Activated naive CD8-positive, alpha-beta T cell treated with anti-CD3 and anti-CD28 coated beads for 36 hours (primary cell): ENCODE results near the gene PASD1. TPM values are rescaled to one million over a fixed set of nuclear protein-coding genes. Genes with fewer than 3 reads are reported as not detected.

Source experiments
- total RNA-seq, 2 experiments: library from RNA; stranded (reverse); gene quantifications; one replicate each; pipeline ENCODE4 v1.2.3, GENCODE V29; 2021

PASD1 gene
- total RNA-seq, 2 experiments from 2014 or later = not detected

Other genes starting within 250 kb of the PASD1 start
- 10 to 100 TPM; 60.6 to 62.9 TPM for gene VMA21, start 166.5 kb upstream of the PASD1 start, total RNA-seq
- not detected for gene PRRG3, start 131.8 kb downstream of the PASD1 start, total RNA-seq
- gene FATE1, start 152.4 kb downstream of the PASD1 start, total RNA-seq = not detected
- gene CNGA2, start 171.1 kb downstream of the PASD1 start, total RNA-seq = not detected